GM21723 (cell line): ENCODE measurements around the gene TMA16.
A peak's percentile ranks its signal among the peaks of the same experiment; 100 is the strongest.

ENCODE experiments used
- ATAC-seq: cut with Tn5 transposase; IDR thresholded peaks from one replicate; pipeline ENCODE4 v1.9.1; 2021; ENCODE audit warnings: mild to moderate bottlenecking, moderate library complexity; ENCODE audit not compliant: unreplicated experiment

TMA16 gene

GRCh38 chr4:163558539-163559044, 64.1 kb downstream of the TMA16 start:
- ATAC-seq: peak; percentile 58

GRCh38 chr4:163562496-163562895, 68.0 kb downstream of the TMA16 start:
- no peak for ATAC-seq

- ATAC-seq: no peak
Measured at GRCh38 chr4:163563592-163563991, 69.1 kb downstream of the TMA16 start.

- no peak for ATAC-seq
Measured at GRCh38 chr4:163564221-163564720, 69.8 kb downstream of the TMA16 start.

- ATAC-seq: no peak
Measured at GRCh38 chr4:163565226-163566135, 71.0 kb downstream of the TMA16 start.

GRCh38 chr4:163566257-163566796, 71.8 kb downstream of the TMA16 start:
- no peak for ATAC-seq

- peak; percentile 94 for ATAC-seq
Measured at GRCh38 chr4:163568843-163569242, 74.4 kb downstream of the TMA16 start.
